Measurements from ENCODE around the gene FAM204A. TPM values are rescaled to one million over a fixed set of nuclear protein-coding genes. Genes with fewer than 3 reads are reported as not detected.

The FAM204A gene
- total and polyA plus RNA-seq, 2 of the 13 experiments (the other 11 are each of a cell fraction or from before 2014, with no cell fraction given), result 9.2 to 61.0 TPM

GRCh38 chr10:118305730-118306129 lies 36.4 kb downstream of the FAM204A start (continued):
- TF ChIP-seq, protein P1, sequence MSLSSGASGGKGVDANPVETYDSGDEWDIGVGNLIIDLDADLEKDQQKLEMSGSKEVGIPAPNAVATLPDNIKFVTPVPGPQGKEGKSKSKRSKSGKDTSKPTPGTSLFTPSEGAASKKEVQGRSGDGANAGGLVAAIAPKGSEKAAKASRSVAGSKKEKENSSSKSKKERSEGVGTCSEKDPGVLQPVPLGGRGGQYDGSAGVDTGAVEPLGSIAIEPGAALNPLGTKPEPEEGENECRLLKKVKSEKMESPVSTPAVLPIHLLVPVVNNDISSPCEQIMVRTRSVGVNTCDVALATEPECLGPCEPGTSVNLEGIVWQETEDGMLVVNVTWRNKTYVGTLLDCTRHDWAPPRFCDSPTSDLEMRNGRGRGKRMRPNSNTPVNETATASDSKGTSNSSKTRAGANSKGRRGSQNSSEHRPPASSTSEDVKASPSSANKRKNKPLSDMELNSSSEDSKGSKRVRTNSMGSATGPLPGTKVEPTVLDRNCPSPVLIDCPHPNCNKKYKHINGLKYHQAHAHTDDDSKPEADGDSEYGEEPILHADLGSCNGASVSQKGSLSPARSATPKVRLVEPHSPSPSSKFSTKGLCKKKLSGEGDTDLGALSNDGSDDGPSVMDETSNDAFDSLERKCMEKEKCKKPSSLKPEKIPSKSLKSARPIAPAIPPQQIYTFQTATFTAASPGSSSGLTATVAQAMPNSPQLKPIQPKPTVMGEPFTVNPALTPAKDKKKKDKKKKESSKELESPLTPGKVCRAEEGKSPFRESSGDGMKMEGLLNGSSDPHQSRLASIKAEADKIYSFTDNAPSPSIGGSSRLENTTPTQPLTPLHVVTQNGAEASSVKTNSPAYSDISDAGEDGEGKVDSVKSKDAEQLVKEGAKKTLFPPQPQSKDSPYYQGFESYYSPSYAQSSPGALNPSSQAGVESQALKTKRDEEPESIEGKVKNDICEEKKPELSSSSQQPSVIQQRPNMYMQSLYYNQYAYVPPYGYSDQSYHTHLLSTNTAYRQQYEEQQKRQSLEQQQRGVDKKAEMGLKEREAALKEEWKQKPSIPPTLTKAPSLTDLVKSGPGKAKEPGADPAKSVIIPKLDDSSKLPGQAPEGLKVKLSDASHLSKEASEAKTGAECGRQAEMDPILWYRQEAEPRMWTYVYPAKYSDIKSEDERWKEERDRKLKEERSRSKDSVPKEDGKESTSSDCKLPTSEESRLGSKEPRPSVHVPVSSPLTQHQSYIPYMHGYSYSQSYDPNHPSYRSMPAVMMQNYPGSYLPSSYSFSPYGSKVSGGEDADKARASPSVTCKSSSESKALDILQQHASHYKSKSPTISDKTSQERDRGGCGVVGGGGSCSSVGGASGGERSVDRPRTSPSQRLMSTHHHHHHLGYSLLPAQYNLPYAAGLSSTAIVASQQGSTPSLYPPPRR (CRISPR knock-in tag; IDR thresholded peaks at IDR 0.05; ENCODE audit: borderline replicate concordance), result no peak

GRCh38 chr10:118304521-118304920 lies 37.6 kb downstream of the FAM204A start:
- H3K9ac ChIP-seq (ENCODE audit: insufficient read depth, low read depth, low read length), result no peak overlapping the region
- in situ Hi-C loops (cut with HindIII; ENCODE audit: extremely low pct_ligation_motif_present, low pct_unique_long_range_greater_than_20kb) (no loop called here), intact Hi-C loops (cut with micrococcal nuclease; ENCODE audit: unreplicated experiment) (no loop called here)
- ATAC-seq (no peak), FAIRE-seq (no peak), DNase-seq (ENCODE audit: low spot score) (no peak)
- 96% methylated on average over 6 of the region's 6 CpGs for WGBS (ENCODE audit: low lambda C conversion rate)
- no peaks in the 10 kb centered on the region for H3K4me1 ChIP-seq (ENCODE audit: insufficient read depth, low read length)
- H3K4me3 ChIP-seq (replicated peaks in 1 of 3; ENCODE audit: insufficient read depth in 1 of 3, low read depth in 2 of 3, low read length in 3 of 3), result no peak overlapping the region
- H3K27ac ChIP-seq (ENCODE audit: extremely low read length, insufficient read depth, low read length), result no peak overlapping the region
- CTCF ChIA-PET (ENCODE audit: low intra/inter-chr PET ratio, low total read pairs), result no interaction called here
- H3K4me2 ChIP-seq (ENCODE audit: low read depth, low read length), result no peak overlapping the region
- H2AFZ ChIP-seq (ENCODE audit: low read length), result no peak overlapping the region
- no peaks in the 10 kb centered on the region for H3K79me2 ChIP-seq (ENCODE audit: insufficient read depth, low read length)
- no peaks in the 10 kb centered on the region for H3K9me3 ChIP-seq (ENCODE audit: low read length)
- POLR2A ChIA-PET, result no interaction called here
- no peaks in the 10 kb centered on the region for H4K20me1 ChIP-seq (ENCODE audit: insufficient read depth, low read length)
- no TSS peak for BruUV-seq (replicated peaks)
- no peaks in the 10 kb centered on the region for H3K27me3 ChIP-seq (ENCODE audit: control insufficient read depth in 1 of 2, insufficient read depth in 2 of 2, low read length in 2 of 2)
- H3K36me3 ChIP-seq (replicated peaks in 1 of 2; ENCODE audit: control insufficient read depth in 1 of 2, insufficient read depth in 2 of 2, low read length in 2 of 2), result peaks cover 3 to 22% of the 10 kb centered on the region in 2 experiments; a peak in 4 of 5 replicates
- TF ChIP-seq SMARCC2 (IDR thresholded peaks at IDR 0.05) (no peak), SP4 (CRISPR knock-in tag; IDR thresholded peaks at IDR 0.05) (no peak), ZNF225 (CRISPR knock-in tag; IDR thresholded peaks at IDR 0.05) (no peak), SNAI1 (CRISPR knock-in tag; IDR thresholded peaks at IDR 0.05; ENCODE audit: borderline replicate concordance) (no peak), CREM (IDR thresholded peaks at IDR 0.05) (no peak), CREM (CRISPR knock-in tag; IDR thresholded peaks at IDR 0.05) (no peak), DNMT3B (CRISPR knock-in tag; conservative IDR thresholded peaks at IDR 0.05) (no peak), ONECUT2 (CRISPR knock-in tag; IDR thresholded peaks at IDR 0.05) (no peak), ZNF260 (CRISPR knock-in tag; IDR thresholded peaks at IDR 0.05; ENCODE audit: borderline replicate concordance, low read depth) (no peak)
- TF ChIP-seq, protein P2, sequence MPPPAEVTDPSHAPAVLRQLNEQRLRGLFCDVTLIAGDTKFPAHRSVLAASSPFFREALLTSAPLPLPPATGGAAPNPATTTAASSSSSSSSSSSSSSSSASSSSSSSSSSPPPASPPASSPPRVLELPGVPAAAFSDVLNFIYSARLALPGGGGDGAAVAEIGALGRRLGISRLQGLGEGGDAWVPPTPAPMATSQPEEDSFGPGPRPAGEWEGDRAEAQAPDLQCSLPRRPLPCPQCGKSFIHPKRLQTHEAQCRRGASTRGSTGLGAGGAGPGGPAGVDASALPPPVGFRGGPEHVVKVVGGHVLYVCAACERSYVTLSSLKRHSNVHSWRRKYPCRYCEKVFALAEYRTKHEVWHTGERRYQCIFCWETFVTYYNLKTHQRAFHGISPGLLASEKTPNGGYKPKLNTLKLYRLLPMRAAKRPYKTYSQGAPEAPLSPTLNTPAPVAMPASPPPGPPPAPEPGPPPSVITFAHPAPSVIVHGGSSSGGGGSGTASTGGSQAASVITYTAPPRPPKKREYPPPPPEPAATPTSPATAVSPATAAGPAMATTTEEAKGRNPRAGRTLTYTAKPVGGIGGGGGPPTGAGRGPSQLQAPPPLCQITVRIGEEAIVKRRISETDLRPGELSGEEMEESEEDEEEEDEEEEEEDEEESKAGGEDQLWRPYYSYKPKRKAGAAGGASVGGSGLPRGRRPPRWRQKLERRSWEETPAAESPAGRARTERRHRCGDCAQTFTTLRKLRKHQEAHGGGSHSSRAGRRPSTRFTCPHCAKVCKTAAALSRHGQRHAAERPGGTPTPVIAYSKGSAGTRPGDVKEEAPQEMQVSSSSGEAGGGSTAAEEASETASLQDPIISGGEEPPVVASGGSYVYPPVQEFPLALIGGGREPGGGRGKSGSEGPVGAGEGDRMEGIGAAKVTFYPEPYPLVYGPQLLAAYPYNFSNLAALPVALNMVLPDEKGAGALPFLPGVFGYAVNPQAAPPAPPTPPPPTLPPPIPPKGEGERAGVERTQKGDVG (CRISPR knock-in tag; IDR thresholded peaks at IDR 0.05; ENCODE audit: borderline replicate concordance), result no peak
- TF ChIP-seq, protein P3, sequence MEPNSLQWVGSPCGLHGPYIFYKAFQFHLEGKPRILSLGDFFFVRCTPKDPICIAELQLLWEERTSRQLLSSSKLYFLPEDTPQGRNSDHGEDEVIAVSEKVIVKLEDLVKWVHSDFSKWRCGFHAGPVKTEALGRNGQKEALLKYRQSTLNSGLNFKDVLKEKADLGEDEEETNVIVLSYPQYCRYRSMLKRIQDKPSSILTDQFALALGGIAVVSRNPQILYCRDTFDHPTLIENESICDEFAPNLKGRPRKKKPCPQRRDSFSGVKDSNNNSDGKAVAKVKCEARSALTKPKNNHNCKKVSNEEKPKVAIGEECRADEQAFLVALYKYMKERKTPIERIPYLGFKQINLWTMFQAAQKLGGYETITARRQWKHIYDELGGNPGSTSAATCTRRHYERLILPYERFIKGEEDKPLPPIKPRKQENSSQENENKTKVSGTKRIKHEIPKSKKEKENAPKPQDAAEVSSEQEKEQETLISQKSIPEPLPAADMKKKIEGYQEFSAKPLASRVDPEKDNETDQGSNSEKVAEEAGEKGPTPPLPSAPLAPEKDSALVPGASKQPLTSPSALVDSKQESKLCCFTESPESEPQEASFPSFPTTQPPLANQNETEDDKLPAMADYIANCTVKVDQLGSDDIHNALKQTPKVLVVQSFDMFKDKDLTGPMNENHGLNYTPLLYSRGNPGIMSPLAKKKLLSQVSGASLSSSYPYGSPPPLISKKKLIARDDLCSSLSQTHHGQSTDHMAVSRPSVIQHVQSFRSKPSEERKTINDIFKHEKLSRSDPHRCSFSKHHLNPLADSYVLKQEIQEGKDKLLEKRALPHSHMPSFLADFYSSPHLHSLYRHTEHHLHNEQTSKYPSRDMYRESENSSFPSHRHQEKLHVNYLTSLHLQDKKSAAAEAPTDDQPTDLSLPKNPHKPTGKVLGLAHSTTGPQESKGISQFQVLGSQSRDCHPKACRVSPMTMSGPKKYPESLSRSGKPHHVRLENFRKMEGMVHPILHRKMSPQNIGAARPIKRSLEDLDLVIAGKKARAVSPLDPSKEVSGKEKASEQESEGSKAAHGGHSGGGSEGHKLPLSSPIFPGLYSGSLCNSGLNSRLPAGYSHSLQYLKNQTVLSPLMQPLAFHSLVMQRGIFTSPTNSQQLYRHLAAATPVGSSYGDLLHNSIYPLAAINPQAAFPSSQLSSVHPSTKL (CRISPR knock-in tag; IDR thresholded peaks at IDR 0.05), result no peak
